GM10266 (cell line): ENCODE results near the gene OR1A2.

Source experiments
- DNase-seq: peaks from one replicate; pipeline ENCODE4 v3.0.0; 2012; ENCODE audit errors: extremely low spot score
- CTCF ChIP-seq: IDR thresholded peaks from 2 replicates; pipeline ENCODE4 v1.5.1; 2012; ENCODE audit warnings: mild to moderate bottlenecking, low read depth; ENCODE audit not compliant: control insufficient read depth, insufficient read depth; ENCODE audit errors: missing control alignments

OR1A2 gene

GRCh38 chr17:3197219-3197618 is at the start of gene OR1A2:
TSS of gene OR1A2 (plus strand) at chr17:3197519. CDS start at chr17:3197519, 0 bp downstream.
- TF ChIP-seq CTCF, result no peak
- no peak for DNase-seq

- no peak for TF ChIP-seq CTCF
- DNase-seq, result no peak
These were observed 40.1 kb upstream of the OR1A2 start for GRCh38 chr17:3157218-3157617.

- no peak for TF ChIP-seq CTCF
- DNase-seq, result peak; percentile 14
These were observed 29.7 kb upstream of the OR1A2 start for GRCh38 chr17:3167574-3167973.

- no peak for TF ChIP-seq CTCF
- no peak for DNase-seq
These were observed 7.4 kb upstream of the OR1A2 start for GRCh38 chr17:3189961-3190360.

- no peak for TF ChIP-seq CTCF
- DNase-seq, result no peak
These were observed 10.0 kb downstream of the OR1A2 start, which contains the start of gene OR1A1 for GRCh38 chr17:3207367-3207766. TSS of gene OR1A1 (plus strand) at chr17:3207667. CDS start at chr17:3215621, 7,954 bp downstream.

GRCh38 chr17:3208484-3208883 is 11.2 kb downstream of the OR1A2 start:
- TF ChIP-seq CTCF, result no peak
- no peak for DNase-seq

GRCh38 chr17:3213001-3213400 is 15.7 kb downstream of the OR1A2 start:
- no peak for TF ChIP-seq CTCF
- no peak for DNase-seq
